GM08714 (cell line): Measurements from ENCODE around the gene MYO5B.
"Not testable (repeated sequence)": the region's sequence is repeated elsewhere in the genome, so short reads cannot be mapped to it uniquely, and the experiment has no call there.

Experiments used
- H3K4me3 ChIP-seq: fragments of 200-500 bp; sonication (Bioruptor generic); 2 replicates; pipeline ENCODE4 v1.5.1; 2014; ENCODE audit warnings: mild to moderate bottlenecking, low read length, inconsistent platforms
- ZNF274 ChIP-seq: IDR thresholded peaks from 2 replicates; pipeline ENCODE4 v1.6.1; 2012; ENCODE audit warnings: mild to moderate bottlenecking, low read depth, low read length

MYO5B gene

DNA sequence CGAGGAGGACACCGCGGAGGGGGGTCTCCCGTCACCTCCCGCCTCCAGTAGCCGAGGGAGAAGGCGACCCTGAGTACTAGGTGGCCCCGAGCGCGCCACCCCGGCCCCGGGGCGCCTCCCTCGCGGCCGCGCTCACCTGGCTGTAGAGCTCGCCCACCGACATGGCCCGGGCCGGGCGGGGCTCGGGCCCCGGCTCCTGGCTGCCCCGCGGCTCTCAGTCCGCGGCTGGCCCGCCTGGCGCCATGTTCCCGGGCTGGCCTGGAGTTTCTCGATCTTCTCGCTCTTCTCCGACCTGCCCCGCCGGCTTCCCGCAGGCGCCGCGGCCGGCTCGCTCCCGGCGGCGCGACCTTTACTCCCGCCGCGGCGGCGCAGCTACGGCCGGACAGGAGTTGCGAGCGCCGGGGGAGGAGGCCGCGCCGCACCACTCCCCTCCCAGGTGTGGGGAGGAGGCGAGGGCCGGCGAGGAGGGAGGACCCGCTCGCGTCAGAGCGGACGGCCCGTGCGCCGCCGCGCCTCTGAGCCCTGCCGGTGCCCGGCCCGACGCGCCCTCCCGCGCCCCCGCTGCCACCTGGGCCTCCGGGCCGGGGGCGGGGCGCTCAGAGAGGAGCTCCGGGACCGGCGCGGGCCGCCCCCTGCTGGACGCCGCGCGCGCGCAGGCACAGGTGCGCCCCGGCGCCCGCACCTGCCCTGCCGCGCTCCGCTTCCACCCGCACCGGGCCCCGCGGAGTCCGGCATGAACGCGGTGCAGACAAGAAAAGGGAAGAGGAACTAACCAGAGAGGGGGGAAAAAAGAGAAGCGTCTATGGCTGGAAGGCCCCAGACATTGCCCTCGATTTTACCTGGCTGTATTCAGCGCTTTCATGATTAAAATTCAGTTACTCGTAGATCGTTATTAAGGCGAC, at the start of gene MYO5B:
MYO5B (minus strand) TSS at position 517 of the 902 bp plus-strand sequence; CDS start at position 163, 354 bp downstream.
- no peak for TF ChIP-seq ZNF274
- H3K4me3 ChIP-seq = peak within 1 kb of the TSS; percentile 58

DNA sequence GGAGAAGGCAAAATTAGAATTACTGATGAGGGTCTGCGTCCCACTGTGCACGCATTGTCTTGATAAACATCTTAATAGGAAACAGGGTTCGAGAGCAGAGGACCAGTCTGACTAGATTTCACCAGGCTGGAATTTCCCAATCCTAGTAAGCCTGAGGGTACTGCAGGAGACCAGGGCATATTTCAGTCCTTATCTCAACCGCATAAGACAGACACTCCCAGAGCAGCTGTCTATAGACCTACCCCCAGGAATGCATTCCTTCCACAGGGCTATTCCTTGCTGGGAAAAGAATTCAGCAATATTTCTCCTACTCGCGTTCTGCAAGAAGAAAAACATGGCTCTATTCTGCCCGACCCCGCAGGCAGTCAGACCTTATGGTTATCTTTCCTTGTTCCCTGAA, 46.8 kb upstream of the MYO5B start:
- H3K4me3 ChIP-seq = not testable (repeated sequence)

DNA sequence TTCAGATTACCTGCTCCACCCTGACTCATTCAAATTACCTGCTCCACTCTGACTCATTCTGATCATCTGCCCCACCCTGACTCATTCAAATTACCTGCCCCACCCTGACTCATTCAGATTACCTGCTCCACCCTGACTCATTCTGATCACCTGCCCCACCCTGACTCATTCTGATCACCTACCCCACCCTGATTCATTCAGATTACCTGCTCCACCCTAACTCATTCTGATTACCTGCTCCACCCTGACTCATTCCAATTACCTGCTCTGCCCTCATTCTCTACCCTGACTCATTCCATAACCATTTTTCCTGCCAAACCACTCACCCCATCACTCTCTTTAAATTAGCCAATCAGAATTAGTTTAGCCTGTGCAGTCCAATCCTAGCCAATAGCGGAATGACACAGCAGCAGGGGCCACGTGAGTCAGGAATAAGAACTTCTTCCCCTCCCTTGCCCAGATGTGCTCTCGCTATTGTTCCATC, 45.2 kb upstream of the MYO5B start:
- TF ChIP-seq ZNF274 = no peak
- H3K4me3 ChIP-seq = no peak overlapping the region

GRCh38 chr18:50232419-50232818, 37.5 kb upstream of the MYO5B start:
- no peak overlapping the region for H3K4me3 ChIP-seq
- TF ChIP-seq ZNF274 = no peak

GRCh38 chr18:50231621-50232020, 36.7 kb upstream of the MYO5B start:
- TF ChIP-seq ZNF274 = no peak
- H3K4me3 ChIP-seq = no peak overlapping the region

DNA sequence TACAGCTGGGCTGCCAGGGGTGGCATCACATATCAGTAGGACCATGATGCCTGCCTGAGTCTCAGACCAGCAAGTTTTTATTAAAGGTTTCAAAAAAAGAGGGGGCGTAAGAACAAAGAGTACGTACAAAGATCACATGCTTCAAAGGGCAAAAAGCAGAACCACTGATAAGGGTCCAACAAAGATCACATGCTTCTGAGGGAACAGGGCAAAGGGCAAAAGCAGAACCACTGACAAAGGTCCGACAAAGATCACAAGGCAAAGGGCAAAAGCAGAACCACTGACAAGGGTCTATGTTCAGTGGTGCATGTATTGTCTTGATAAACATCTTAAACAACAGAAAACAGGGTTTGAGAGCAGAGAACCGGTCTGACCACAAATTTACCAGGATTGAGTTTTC, 25.3 kb upstream of the MYO5B start:
- not testable (repeated sequence) for H3K4me3 ChIP-seq

DNA sequence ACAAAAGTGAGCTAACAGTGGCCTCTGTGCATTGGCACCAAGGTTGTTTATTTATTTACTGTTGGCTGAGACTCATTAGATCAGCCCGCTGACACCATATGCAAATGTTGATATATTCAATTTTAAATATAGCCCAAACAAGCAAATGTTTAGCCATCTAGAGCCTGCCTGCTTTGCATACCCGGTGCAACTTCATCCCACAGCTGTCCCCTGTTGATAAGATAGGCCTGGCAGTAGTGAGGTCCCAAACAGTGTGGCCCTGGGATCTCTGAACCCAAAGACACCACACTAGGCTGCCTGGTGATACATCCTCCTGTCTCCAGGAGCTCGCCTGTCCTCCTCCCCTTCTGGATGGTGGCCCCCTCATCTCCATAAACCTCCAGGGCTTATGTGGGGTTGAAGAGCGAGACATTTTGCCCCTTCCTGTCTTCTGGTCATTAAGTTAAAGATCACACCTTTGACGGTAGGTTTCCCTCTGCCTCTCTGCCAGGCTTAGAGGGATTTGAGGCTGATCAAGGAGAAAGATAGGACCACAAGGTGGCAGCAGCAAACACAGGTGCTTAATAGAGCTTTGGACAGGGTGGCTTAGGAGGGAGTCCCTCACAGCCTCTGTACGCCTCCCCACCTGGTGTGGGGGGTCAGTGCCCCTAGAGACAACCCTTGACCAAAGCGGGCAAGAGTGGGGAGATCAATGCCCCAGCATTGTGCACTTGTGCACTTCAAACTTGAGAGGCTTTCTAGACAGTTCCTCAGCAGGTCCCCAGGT, 23.7 kb upstream of the MYO5B start:
- TF ChIP-seq ZNF274 = no peak
- no peak overlapping the region for H3K4me3 ChIP-seq

GRCh38 chr18:50209311-50209710, 14.4 kb upstream of the MYO5B start:
- H3K4me3 ChIP-seq = no peak overlapping the region
- no peak for TF ChIP-seq ZNF274

- TF ChIP-seq ZNF274 = no peak
- no peak overlapping the region for H3K4me3 ChIP-seq
These were observed 12.8 kb upstream of the MYO5B start for GRCh38 chr18:50207722-50208121.

GRCh38 chr18:50203801-50204604, 9.1 kb upstream of the MYO5B start:
- no peak for TF ChIP-seq ZNF274
- H3K4me3 ChIP-seq = no peak overlapping the region

GRCh38 chr18:50201476-50202018, 6.6 kb upstream of the MYO5B start:
- no peak for TF ChIP-seq ZNF274
- H3K4me3 ChIP-seq = no peak overlapping the region

GRCh38 chr18:50199921-50200320, 5.0 kb upstream of the MYO5B start:
- no peak for TF ChIP-seq ZNF274

GRCh38 chr18:50199346-50199855, 4.5 kb upstream of the MYO5B start:
- TF ChIP-seq ZNF274 = no peak
- no peak overlapping the region for H3K4me3 ChIP-seq

More at GRCh38 chr18:50199921-50200320, 5.0 kb upstream of the MYO5B start:
- no peak overlapping the region for H3K4me3 ChIP-seq

- no peak for TF ChIP-seq ZNF274
- H3K4me3 ChIP-seq = no peak overlapping the region
These were observed 1.3 kb upstream of the MYO5B start for GRCh38 chr18:50196261-50196660.

DNA sequence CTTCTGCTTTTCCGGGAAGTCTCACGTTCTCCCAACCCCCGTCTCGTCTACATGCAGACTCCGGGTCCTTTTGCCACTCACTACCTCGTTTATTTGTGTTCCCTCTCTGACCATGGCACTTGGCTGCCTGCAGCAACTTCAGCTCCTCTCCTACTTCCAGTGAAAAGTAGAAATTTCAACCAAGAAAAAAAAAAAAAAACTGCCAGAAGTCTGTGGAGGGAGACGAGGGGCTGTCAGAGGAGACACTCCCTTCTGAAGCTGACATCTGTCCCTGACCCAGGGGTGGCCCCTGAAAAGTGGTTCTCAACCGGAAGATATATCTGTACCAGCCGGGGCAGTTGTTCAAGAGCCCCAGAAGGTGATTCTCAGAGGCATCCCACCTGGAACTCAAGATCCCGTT, 742 bp upstream of the MYO5B start:
- H3K4me3 ChIP-seq = no peak overlapping the region
- TF ChIP-seq ZNF274 = no peak
